Stimulated activated CD8-positive, alpha-beta memory T cell treated with anti-CD3 and anti-CD28 coated beads, Interleukin-15, amount 100 ng/mL, for 4 hours (primary cell): ENCODE data around the gene FAM124A.

ENCODE experiments used
- DNase-seq, 2 donors: peaks; one replicate each; pipeline ENCODE4 v3.0.0-alpha.2; 2020; ENCODE audit warnings: low read depth in 2 of 2

FAM124A gene

DNA sequence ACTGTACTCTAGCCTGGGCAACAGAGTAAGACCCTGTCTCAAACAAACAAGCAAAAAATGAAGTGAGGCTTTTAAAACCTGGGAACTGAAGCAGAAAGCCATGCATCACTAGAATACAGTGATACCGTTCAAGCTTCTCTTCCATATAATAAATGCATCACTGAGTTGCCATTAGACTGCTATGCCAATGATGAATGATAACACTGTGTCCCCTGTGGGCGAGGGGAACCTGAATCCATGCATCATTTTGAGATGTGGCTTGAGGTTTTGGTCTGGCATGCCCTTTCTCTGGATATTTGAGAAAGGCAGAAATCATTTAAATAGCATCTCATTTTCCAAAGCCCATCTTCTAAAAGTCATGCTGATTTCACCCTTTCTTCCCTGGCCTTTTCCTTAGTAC lies 1.5 kb upstream of the FAM124A start:
- DNase-seq: no peak

DNA sequence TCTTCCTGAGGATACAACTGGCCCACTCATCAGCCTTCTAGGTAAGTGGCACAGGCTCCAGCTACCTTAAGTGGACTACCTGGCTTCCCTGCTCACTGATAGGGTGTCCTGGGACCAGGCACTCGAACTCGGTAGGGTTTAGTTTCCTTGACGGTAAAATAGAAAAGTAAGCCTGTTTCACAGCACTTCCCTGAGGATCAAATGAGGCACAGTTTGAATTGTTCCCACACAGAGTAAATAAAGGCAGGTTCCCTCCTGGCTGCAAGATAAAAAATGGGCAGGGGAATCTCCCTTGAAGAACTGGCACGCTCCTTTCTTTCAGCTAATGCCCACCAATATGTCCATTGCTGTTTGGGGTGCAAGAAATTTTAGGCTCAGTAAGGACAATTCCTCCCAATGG lies 1.1 kb upstream of the FAM124A start:
- no peak for DNase-seq

DNA sequence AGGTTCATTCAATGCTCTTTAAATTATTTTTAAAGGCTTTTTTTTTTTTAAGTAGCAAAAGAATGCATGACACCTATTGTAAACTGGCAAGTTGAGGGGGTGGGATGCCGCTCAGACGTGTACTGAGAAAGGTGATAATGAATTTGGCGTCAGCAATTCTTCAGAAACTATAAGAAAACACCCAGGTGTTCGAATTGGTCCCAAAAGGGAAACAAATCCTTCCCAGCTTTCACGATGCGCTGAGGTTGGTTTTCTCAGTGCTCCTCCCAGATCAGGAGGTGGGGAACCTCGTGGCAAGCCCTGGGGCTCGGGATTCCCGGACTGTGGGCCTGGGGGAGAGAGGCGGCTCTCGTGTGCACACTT lies 543 bp upstream of the FAM124A start:
- no peak for DNase-seq

- DNase-seq: no peak
These were observed 725 bp downstream of the FAM124A start for GRCh38 chr13:51222686-51223559.

- no peak for DNase-seq
These were observed 1.5 kb downstream of the FAM124A start for GRCh38 chr13:51223560-51224270.

DNA sequence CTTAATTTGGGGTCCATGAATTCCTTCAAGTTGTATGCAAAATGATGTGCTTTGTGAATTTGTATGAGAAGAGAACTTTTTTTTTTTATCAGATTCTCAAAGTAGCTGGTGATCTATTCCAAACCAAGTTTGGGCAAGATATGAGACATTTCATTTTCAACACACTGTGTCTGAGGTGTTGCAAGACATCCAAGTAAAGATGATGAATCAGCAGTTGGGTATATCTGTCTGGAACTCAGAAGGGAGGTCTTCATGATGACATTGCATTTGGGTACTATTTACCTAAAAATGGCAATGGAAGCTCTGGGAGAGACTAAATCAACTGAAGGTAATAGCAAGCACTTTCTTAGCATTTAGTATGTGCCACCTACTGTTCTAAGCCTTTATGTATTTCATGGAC lies 2.8 kb downstream of the FAM124A start:
- DNase-seq: no peak

DNA sequence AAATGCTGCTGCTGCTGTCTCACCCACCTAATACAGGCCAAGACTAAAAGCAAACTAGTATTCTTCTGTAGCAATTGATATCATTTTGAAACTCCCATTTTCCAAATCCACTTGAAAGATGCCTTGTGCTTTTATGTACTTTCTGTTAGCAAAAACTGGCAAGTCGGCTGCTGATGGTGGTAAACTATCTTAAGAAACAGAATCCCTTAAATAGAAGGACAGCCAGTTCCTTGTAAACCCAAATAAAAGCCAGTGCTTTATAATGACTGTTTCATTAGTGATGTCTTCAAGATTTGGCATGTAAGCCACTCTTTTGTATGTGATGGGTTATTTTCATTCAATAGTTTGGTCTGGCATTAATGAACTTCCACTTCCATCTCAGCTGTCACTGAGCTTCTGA lies 5.2 kb downstream of the FAM124A start:
- DNase-seq: no peak

GRCh38 chr13:51229101-51229719 lies 7.0 kb downstream of the FAM124A start:
- DNase-seq: no peak

GRCh38 chr13:51229731-51230130 lies 7.5 kb downstream of the FAM124A start:
- DNase-seq: no peak

DNA sequence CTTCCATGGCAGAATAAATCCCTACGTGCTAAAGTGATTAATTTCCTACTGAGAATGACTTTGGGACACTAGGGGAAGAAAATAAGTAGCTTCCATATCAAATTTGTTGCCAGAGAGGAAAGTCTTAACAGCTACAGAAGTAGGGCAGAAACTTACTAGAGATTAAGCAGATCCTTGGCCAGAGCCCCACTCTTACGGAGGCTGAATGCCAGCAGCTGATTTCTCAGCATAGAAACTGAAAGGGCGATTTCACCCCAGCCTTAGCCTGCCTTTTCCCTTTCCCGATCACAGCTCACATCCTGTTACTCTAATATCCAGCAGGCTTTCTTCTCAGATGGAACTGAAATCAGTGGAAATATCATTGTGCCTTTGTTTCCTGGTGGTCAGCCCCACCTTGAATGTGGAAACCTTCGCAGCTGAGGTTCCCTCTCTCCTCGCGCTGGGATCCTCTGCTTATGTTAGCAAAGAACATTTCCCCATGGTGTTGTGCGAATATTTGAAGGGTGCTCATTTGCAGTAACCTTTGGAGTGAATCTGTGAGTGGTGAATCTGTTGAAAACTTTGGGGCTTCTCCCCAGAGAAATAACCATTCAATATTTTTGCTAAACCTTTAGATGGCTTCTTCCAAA lies 8.4 kb downstream of the FAM124A start:
- DNase-seq: no peak

DNA sequence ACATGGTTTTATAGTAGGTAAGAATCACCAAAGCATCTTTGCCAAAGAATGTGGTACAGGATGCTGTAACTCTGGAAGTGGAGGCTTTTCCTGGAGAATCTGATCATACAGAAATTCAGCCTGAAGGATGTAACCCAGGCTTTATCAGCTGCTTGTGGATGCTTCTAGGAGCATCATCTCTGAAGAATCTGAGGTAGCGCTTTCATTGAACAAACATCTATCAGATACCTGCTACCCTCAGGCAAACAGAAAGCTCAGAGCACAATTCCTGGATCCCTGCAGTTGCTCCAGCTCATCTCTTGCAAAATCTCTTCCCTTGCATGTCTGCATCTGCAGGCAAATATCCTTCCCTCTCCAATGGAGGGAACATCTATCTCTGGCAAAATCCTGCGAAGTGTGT lies 9.3 kb downstream of the FAM124A start:
- DNase-seq: no peak

GRCh38 chr13:51232328-51232727 lies 10.1 kb downstream of the FAM124A start:
- DNase-seq: no peak

- DNase-seq: no peak
These were observed 11.1 kb downstream of the FAM124A start for GRCh38 chr13:51233117-51233826.

- DNase-seq: no peak
These were observed 12.5 kb downstream of the FAM124A start for GRCh38 chr13:51234676-51235075.

GRCh38 chr13:51235186-51235585 lies 13.0 kb downstream of the FAM124A start:
- DNase-seq: no peak

GRCh38 chr13:51235756-51236490 lies 13.7 kb downstream of the FAM124A start:
- DNase-seq: no peak

DNA sequence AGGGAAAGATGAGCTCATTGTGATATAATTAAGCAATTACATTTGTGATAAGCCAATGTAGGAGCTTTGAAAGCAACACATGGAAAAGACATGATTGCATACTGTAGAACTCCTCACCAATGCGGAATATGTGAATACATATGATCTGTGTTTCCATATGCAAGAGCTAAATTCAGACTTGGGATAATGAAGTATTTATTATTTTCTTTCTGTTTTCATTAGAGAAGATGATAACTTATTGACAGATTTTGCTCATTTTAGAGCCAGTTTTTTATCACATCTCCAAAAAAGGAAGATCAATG lies 14.2 kb downstream of the FAM124A start:
- DNase-seq: no peak

DNA sequence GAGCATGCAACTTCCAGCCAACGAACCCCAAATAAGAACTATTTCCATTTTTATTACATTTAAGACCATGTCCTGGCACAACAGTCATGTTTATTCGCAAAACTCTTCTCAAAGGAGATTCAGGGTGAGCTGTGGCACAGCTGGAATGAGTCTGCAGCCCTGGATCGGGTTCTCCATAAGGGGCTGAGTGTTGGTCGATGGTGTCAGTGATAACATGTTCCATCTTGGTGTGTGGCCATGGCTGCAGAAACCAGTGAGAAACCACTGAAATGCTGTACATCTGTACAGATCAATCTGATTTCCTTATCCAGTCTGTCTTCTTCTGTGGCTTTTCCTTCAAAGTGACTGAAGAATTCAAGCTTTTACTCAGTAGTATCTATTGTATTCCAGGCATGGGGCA lies 15.2 kb downstream of the FAM124A start:
- DNase-seq: no peak

DNA sequence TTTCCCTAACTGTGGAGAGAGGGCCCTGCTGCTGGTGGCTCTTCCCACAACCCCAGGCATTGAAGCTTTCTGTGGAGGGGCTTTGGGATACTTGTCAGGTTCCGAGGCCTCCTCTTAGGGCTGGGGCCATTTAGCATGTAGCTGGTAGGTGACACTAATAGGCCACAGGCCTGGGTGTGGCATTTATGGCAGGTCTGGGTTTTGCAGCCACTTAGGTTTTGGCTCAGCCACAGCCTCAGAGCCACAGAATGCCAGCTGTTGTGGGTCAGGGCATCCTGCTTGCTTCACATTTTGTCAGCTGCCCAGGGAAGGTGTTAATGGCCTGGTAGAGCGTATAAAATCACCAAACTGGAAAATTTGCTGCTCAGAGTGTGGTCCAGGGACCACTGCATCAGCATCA lies 15.7 kb downstream of the FAM124A start:
- DNase-seq: no peak

DNA sequence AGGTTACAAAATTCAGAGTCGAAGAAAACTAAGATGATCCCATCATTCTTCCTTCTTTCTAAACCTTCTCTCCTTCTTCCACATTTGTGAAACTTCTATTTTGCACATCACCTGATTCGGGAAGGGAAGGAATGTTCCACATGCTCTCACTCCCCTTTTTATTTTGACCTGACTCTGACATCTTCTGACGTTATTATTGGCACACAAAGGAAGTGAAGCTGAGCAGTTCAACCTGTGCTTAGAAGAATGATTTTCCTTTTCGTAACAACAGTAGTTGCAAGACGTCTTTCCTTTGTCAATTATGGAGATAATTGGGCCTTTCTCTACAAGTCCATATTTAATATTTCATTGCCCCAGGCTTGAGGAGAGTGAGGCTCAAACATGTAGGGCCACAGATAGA lies 18.0 kb downstream of the FAM124A start:
- no peak for DNase-seq

DNA sequence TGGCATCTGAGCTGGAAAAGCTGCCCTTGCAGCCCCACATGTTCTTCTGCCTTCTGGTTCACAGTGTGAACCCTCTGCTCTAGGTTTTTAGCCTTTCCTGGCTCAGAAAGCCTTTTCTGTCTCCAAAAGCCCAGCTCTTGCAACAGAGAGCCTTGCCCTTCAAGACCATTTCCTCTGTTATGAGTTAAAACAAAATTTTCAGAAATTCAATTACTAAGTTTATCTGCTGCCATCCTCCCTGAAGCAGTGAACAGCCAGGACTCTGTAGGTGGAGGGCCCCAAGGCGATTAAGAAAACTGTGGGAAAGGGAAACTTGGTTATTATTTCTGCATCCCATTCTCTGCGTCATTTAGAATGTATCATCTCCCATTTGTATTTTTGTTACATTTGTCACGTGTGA lies 18.8 kb downstream of the FAM124A start:
- DNase-seq: no peak
